ENCODE results near the gene CD72. TPM values are rescaled to one million over a fixed set of nuclear protein-coding genes. Genes with fewer than 3 reads are reported as not detected.

Gene CD72
- total RNA-seq, 2 donors from 2014 or later: 3.3 to 3.9 TPM

DNA sequence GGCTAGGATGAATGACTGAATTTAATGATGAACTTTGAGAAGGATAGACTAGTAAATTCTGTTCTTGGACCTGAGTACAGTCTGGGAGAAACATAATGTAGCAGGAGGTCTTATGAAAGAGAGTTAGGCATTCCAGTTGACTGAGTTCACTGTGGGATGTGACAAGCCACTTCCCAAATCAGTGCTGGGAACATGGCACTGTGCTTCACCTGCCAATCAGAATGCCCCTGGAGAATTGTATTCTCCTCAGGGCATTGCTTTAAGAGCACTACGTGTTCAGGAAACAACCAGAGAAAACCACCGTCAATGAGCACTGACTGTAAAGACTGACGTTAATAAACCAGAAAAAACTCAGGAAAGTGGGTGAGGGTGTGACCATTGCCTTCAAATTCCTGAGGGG is 41.1 kb upstream of the CD72 start:
- intact Hi-C loops (cut with DNase I): no loop called here
- Histone ChIP-seq H3K36me3 (replicated peaks in 1 of 2; ENCODE audit: insufficient read depth in 1 of 2, low read depth in 2 of 2) (no peaks in the 10 kb centered on the region), H3K9me3 (no peaks in the 10 kb centered on the region), H3K4me1 (peaks cover 37% of the 10 kb centered on the region), H3K27ac (peak overlapping the region; percentile 90 to 99 (median 96)), H3K27me3 (no peaks in the 10 kb centered on the region), H3K4me3 (no peak overlapping the region)
- 50 to 53% methylated on average over 3 of the region's 3 CpGs for WGBS, 2 donors
- no peak for TF ChIP-seq CTCF (IDR thresholded peaks at IDR 0.05)
- TF ChIP-seq POLR2A (IDR thresholded peaks at IDR 0.05): no peak
- no peak for DNase-seq
- no peak for ATAC-seq

GRCh38 chr9:35658968-35659220 is 40.7 kb upstream of the CD72 start:
- peak; percentile 41 to 50 (median 49) for DNase-seq
- no peak for ATAC-seq
- Histone ChIP-seq H3K27ac (peak overlapping the region; percentile 90 to 99 (median 96)), H3K4me1 (peaks cover 37% of the 10 kb centered on the region), H3K9me3 (no peaks in the 10 kb centered on the region), H3K4me3 (peak overlapping the region; percentile 44 to 73), H3K27me3 (no peaks in the 10 kb centered on the region), H3K36me3 (replicated peaks in 1 of 2; ENCODE audit: insufficient read depth in 1 of 2, low read depth in 2 of 2) (no peaks in the 10 kb centered on the region)
- 0 to 2% methylated on average over 2 of the region's 2 CpGs for WGBS, 2 donors
- TF ChIP-seq POLR2A (IDR thresholded peaks at IDR 0.05) (no peak), CTCF (IDR thresholded peaks at IDR 0.05) (no peak)
- intact Hi-C loops (cut with DNase I): no loop called here

- 0% methylated on average over 9 to 67 of the region's 67 CpGs for WGBS, 2 donors
- peaks cover 37% of the 10 kb centered on the region for H3K4me1 ChIP-seq
- TF ChIP-seq CTCF (IDR thresholded peaks at IDR 0.05): peak; percentile 49 to 83 (median 71)
- peak; percentile 69 to 88 (median 82) for TF ChIP-seq POLR2A (IDR thresholded peaks at IDR 0.05)
- ATAC-seq (peak; percentile 82), DNase-seq (peak; percentile 84 to 90 (median 87))
- H3K36me3 ChIP-seq (replicated peaks in 1 of 2; ENCODE audit: insufficient read depth in 1 of 2, low read depth in 2 of 2): no peaks in the 10 kb centered on the region
- intact Hi-C loops (cut with DNase I): no loop called here
- H3K4me3 ChIP-seq: peak within 1 kb of the TSS; percentile 44 to 73
- H3K27ac ChIP-seq: peak within 1 kb of the TSS; percentile 90 to 99 (median 96)
- no peaks in the 10 kb centered on the region for H3K9me3 ChIP-seq
- H3K27me3 ChIP-seq: no peaks in the 10 kb centered on the region
These were observed 40.1 kb upstream of the CD72 start, which contains the start of gene CCDC107 for GRCh38 chr9:35658137-35658967. Gene CCDC107, plus strand, starts transcription at chr9:35658292. Its CDS starts 88 bp downstream, at chr9:35658380.

DNA sequence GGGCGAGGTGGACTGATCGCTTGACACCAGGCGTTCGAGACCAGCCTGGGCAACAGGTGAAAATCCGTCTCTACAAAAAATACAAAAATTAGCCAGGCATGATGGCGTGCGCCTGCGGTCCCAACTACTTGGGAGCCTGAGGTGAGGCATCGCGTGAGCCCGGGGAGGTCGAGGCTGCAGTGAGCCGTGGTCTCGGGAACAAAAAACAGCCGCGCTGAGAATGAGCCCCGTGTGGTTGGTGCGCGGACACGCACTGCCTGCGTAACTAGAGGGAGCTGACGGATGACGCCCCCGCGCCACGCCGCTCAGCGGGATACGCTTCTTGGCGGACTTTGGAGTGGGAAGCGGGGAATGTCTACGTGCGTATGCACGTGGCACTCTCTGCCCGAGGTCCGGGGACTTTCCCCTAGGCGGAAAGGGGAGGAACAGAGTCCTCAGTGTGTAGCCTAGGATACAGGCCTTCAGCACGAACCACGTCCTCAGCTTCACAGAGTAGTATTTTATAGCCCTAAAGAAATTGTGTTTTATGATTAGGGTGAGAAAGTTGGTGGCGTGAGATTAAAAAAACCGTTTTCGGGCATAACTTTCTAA is 39.4 kb upstream of the CD72 start, which contains the start of gene RMRP:
TSS of gene RMRP (minus strand) at position 474 of the 591 bp plus-strand sequence.
- Histone ChIP-seq H3K27ac (peak within 1 kb of the TSS; percentile 90 to 99 (median 96)), H3K27me3 (no peaks in the 10 kb centered on the region), H3K9me3 (no peaks in the 10 kb centered on the region), H3K36me3 (replicated peaks in 1 of 2; ENCODE audit: insufficient read depth in 1 of 2, low read depth in 2 of 2) (no peaks in the 10 kb centered on the region), H3K4me3 (peak within 1 kb of the TSS; percentile 44 to 73), H3K4me1 (peaks cover 37% of the 10 kb centered on the region)
- ATAC-seq: peak; percentile 93
- WGBS, 2 donors: 1% methylated on average over 20 to 42 of the region's 42 CpGs
- peak; percentile 97 to 99 (median 98) for DNase-seq
- TF ChIP-seq POLR2A (IDR thresholded peaks at IDR 0.05) (peak; percentile 82 to 93 (median 91)), CTCF (IDR thresholded peaks at IDR 0.05) (peak in 4 of 7 experiments; percentile 53 to 82 (median 66))
- intact Hi-C loops (cut with DNase I): no loop called here
